ENCODE data around the gene SLC5A6.

Gene SLC5A6

DNA sequence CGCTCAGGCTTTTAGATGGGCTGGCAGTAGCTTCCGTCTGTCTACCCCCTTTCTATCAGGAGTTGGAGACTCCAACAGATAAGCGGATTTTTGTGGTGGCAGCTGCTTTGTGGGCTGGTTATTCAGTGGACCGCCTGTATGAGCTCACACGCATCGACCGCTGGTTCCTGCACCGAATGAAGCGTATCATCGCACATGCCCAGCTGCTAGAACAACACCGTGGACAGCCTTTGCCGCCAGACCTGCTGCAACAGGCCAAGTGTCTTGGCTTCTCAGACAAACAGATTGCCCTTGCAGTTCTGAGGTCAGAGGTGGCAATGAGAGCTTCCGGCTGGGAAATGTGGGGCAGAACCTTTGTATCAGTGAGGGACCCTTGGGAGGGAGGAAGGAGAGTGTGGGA lies 19.9 kb upstream of the SLC5A6 start:
- H3K27ac ChIP-seq (ENCODE audit: poor library complexity, severe bottlenecking), result no peak overlapping the region
- H3K4me1 ChIP-seq (ENCODE audit: insufficient read depth, poor library complexity, severe bottlenecking), result no peaks in the 10 kb centered on the region
- DNase-seq (ENCODE audit: low spot score) (no peak), ATAC-seq (ENCODE audit: low read depth) (no peak)
- H3K27me3 ChIP-seq (ENCODE audit: insufficient read depth, poor library complexity, severe bottlenecking), result no peaks in the 10 kb centered on the region
- TF ChIP-seq, protein P1, sequence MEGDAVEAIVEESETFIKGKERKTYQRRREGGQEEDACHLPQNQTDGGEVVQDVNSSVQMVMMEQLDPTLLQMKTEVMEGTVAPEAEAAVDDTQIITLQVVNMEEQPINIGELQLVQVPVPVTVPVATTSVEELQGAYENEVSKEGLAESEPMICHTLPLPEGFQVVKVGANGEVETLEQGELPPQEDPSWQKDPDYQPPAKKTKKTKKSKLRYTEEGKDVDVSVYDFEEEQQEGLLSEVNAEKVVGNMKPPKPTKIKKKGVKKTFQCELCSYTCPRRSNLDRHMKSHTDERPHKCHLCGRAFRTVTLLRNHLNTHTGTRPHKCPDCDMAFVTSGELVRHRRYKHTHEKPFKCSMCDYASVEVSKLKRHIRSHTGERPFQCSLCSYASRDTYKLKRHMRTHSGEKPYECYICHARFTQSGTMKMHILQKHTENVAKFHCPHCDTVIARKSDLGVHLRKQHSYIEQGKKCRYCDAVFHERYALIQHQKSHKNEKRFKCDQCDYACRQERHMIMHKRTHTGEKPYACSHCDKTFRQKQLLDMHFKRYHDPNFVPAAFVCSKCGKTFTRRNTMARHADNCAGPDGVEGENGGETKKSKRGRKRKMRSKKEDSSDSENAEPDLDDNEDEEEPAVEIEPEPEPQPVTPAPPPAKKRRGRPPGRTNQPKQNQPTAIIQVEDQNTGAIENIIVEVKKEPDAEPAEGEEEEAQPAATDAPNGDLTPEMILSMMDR (IDR thresholded peaks at IDR 0.05; ENCODE audit: poor library complexity, severe bottlenecking), result no peak
- no peak overlapping the region for H3K4me3 ChIP-seq (ENCODE audit: severe bottlenecking)
- H3K36me3 ChIP-seq (ENCODE audit: low read depth), result peaks cover 98% of the 10 kb centered on the region
- no peaks in the 10 kb centered on the region for H3K9me3 ChIP-seq (ENCODE audit: severe bottlenecking)

DNA sequence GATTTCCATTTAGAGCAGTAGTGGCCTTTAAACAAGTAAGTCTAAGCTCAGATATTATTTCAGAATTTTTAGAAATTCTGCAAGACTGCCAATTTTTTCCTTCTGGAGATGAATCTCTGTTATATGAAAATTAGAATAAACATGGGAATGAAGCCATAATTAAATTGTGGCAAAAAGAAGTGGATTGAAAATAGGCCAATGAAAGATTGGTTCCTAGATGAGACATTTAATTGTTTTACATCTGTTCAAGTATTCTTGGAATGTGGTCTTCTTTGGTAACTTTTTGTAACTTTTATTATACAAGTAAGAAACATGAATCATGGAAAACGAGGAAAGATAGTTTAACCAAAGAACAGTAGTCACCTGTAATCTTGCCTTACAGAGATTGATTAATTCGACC lies 15.4 kb upstream of the SLC5A6 start:
- no peaks in the 10 kb centered on the region for H3K27me3 ChIP-seq (ENCODE audit: insufficient read depth, poor library complexity, severe bottlenecking)
- no peak overlapping the region for H3K4me3 ChIP-seq (ENCODE audit: severe bottlenecking)
- H3K36me3 ChIP-seq (ENCODE audit: low read depth), result peaks cover 94% of the 10 kb centered on the region
- ATAC-seq (ENCODE audit: low read depth) (no peak), DNase-seq (ENCODE audit: low spot score) (no peak)
- no peaks in the 10 kb centered on the region for H3K4me1 ChIP-seq (ENCODE audit: insufficient read depth, poor library complexity, severe bottlenecking)
- H3K27ac ChIP-seq (ENCODE audit: poor library complexity, severe bottlenecking), result no peak overlapping the region
- H3K9me3 ChIP-seq (ENCODE audit: severe bottlenecking), result no peaks in the 10 kb centered on the region
- TF ChIP-seq, protein P1 (IDR thresholded peaks at IDR 0.05; ENCODE audit: poor library complexity, severe bottlenecking), result no peak

DNA sequence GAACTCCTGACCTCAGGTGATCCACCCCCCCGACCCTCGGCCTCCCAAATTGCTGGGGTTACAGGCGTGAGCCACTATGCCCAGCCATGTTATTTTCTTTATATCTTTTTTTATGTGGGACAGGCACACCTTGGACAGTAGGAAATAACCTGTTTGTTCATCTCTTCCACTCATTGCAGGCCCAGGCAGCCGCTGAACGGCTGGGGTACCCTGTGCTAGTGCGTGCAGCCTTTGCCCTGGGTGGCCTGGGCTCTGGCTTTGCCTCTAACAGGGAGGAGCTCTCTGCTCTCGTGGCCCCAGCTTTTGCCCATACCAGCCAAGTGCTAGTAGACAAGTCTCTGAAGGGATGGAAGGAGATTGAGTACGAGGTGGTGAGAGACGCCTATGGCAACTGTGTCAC lies 13.5 kb upstream of the SLC5A6 start:
- ATAC-seq (ENCODE audit: low read depth), result no peak
- no peak for DNase-seq (ENCODE audit: low spot score)
- Histone ChIP-seq H3K27ac (ENCODE audit: poor library complexity, severe bottlenecking) (no peak overlapping the region), H3K4me1 (ENCODE audit: insufficient read depth, poor library complexity, severe bottlenecking) (no peaks in the 10 kb centered on the region), H3K36me3 (ENCODE audit: low read depth) (peaks cover 94% of the 10 kb centered on the region), H3K4me3 (ENCODE audit: severe bottlenecking) (no peak overlapping the region), H3K27me3 (ENCODE audit: insufficient read depth, poor library complexity, severe bottlenecking) (no peaks in the 10 kb centered on the region), H3K9me3 (ENCODE audit: severe bottlenecking) (no peaks in the 10 kb centered on the region)
- TF ChIP-seq, protein P1 (IDR thresholded peaks at IDR 0.05; ENCODE audit: poor library complexity, severe bottlenecking), result no peak

DNA sequence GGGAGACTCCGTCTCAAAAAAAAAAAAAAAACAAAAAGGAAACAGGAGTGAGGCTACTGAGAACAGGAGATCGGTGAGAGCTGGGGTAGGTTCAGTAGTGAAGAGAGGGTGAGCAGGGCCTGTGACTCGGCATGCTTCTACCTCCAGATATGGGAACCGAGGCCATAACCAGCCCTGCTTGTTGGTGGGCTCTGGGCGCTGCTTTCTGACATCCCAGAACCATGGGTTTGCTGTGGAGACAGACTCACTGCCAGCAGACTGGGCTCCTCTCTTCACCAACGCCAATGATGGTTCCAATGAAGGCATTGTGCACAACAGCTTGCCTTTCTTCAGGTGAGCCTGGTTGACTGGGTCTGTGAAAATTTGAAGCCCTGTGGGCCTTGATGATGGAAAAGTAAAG lies 11.3 kb upstream of the SLC5A6 start:
- no peak overlapping the region for H3K4me3 ChIP-seq (ENCODE audit: severe bottlenecking)
- peaks cover 4% of the 10 kb centered on the region for H3K4me1 ChIP-seq (ENCODE audit: insufficient read depth, poor library complexity, severe bottlenecking)
- H3K27ac ChIP-seq (ENCODE audit: poor library complexity, severe bottlenecking), result no peak overlapping the region
- DNase-seq (ENCODE audit: low spot score) (no peak), ATAC-seq (ENCODE audit: low read depth) (no peak)
- H3K9me3 ChIP-seq (ENCODE audit: severe bottlenecking), result no peaks in the 10 kb centered on the region
- TF ChIP-seq, protein P1 (IDR thresholded peaks at IDR 0.05; ENCODE audit: poor library complexity, severe bottlenecking), result no peak
- H3K36me3 ChIP-seq (ENCODE audit: low read depth), result peaks cover 96% of the 10 kb centered on the region
- H3K27me3 ChIP-seq (ENCODE audit: insufficient read depth, poor library complexity, severe bottlenecking), result no peaks in the 10 kb centered on the region

DNA sequence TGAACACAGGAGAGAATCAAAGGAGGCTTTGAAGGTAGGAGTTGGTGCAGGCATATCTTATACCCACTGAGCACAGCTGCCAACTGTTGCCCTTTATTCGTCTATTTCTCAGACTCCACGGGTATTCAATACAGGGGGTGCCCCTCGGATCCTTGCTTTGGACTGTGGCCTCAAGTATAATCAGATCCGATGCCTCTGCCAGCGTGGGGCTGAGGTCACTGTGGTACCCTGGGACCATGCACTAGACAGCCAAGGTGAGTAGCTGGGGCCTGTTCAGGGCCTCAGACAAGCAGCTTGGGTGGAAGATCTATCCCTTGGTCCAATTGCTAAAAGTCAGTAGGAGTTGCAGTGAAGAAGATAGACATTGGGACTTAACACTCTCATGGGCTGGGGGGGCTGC lies 10.3 kb upstream of the SLC5A6 start:
- no peaks in the 10 kb centered on the region for H3K9me3 ChIP-seq (ENCODE audit: severe bottlenecking)
- ATAC-seq (ENCODE audit: low read depth), result no peak
- H3K36me3 ChIP-seq (ENCODE audit: low read depth), result peaks cover 94% of the 10 kb centered on the region
- no peak for DNase-seq (ENCODE audit: low spot score)
- no peak overlapping the region for H3K27ac ChIP-seq (ENCODE audit: poor library complexity, severe bottlenecking)
- H3K4me3 ChIP-seq (ENCODE audit: severe bottlenecking), result no peak overlapping the region
- H3K27me3 ChIP-seq (ENCODE audit: insufficient read depth, poor library complexity, severe bottlenecking), result no peaks in the 10 kb centered on the region
- peaks cover 9% of the 10 kb centered on the region for H3K4me1 ChIP-seq (ENCODE audit: insufficient read depth, poor library complexity, severe bottlenecking)
- TF ChIP-seq, protein P1 (IDR thresholded peaks at IDR 0.05; ENCODE audit: poor library complexity, severe bottlenecking), result no peak
